HG02763 (cell line): ENCODE results near the gene KCNN1.
"Not testable (repeated sequence)": the region's sequence is repeated elsewhere in the genome, so short reads cannot be mapped to it uniquely, and the experiment has no call there.

Experiments used
- ATAC-seq: cut with Tn5 transposase; IDR thresholded peaks from one replicate; pipeline ENCODE4 v1.9.1; 2021; ENCODE audit warnings: mild to moderate bottlenecking, moderate library complexity; ENCODE audit not compliant: unreplicated experiment

Gene KCNN1

DNA sequence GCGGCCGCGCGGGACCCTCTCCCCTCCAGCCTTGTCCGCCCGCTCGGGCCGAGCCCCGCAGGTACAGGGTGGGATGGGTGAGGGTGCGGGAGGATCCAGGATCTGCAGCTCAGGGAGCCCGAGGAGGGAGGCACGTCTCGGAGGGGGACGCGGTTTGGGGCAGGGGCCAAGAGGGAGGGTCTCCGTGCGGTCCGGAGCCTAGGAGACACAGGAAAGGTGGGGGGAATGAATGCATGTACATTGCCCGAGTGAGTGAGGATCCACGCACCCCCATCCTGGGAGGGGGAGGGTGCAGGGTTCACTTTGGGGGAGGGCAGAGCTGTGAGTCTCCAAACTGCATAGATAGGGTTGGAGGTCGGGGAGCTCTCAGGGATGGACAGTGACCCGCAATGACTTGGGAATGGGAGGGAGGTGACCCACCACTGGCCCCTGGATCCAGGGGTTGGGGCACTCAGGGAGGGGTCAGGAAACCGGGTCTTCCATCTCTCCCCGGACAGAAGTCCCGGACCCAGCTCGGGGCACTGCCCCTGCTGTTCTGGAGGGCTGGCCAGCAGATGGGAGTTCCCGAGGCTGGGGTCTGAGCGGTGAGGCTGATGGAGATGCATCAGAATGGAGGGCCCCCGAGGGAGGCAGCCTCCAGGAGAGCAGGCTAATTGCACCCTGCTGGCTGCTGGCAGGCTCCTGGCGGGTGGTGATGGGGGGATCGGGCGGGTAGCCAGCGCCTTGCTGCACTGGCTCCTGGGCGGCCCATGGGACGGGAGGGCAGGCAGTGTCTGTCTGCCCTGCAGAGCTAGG lies 547 bp downstream of the KCNN1 start:
- no peak for ATAC-seq

DNA sequence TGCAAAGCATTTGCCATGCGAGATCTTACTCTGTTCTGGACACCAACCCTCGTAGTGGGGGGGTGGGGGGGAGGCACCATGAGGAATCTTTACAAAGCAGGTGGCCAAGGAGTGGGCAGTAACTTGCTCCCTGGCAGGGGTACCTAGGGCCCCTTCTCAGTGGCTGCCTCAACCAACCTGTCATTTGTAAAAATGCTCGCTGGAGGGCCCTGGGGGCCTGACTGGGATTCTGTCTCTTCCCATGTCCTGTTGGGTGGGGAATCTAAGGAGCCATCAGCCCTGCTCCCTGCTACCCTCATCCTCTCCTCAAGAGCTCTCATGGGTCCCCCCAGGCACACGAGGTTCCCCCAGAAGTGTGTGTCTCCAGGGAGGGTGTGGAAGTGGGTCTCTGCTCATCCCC lies 1.5 kb downstream of the KCNN1 start:
- ATAC-seq: no peak

DNA sequence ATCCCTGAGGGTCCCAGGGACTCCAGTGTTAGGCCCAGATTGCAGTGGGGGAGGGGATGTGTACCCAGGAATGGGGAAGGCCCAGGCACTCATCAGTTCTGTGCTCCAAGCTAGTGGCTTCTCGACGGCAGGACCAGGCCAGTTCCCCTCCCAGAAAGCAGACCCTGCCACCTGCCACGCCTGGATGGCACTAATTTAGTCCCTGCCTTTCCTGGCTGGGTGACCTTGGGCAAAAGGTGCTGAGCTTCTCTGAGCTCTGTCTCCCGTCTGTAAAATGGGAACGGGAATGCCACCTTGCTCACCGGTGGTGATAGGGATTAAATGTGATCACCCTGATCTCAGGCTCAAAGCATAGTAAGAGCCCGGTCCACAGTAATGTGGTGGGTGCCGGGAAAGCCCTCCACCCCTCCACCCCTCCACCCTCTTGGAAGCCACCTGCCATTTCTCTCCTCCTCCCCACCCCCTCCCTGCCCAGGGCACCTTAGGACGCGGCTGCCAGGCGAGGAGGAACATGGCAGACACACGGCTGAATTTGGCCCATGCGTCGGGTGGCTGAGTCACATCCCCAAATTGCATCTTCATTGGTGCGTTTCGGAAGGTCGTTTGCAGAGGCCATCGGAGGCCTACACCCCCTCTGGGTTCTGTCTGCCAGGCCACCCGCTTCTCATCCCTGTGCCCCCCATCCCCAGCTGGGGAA lies 2.3 kb downstream of the KCNN1 start:
- ATAC-seq: no peak

DNA sequence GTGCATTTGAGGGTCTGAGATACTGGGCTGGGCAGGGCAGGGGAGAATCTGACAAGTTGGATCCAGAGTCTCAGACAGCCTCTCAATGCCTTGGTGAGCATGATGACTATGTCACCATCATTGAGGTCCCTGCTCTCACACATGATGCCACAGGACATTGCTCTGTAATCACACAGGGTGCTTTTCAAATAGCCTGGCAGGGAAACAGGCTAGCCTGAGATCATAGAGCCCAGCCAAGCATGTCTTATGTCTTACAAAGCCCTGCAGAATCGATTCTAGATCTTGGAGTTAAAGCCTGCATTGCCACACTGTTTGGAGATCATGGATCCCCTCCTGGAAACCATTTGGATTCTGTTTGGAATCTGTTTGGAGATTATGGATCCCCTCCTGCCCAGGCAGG lies 5.3 kb downstream of the KCNN1 start:
- no peak for ATAC-seq

DNA sequence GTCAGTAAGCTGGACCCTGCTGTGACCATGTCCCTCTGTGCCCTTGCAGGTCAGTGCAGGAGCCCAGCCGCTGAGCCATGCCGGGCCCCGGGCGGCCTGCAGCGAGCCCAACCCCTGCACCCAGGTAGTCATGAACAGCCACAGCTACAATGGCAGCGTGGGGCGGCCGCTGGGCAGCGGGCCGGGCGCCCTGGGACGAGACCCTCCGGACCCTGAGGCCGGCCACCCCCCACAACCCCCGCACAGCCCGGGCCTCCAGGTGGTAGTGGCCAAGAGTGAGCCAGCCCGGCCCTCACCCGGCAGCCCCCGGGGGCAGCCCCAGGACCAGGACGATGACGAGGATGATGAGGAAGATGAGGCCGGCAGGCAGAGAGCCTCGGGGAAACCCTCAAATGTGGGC lies 6.9 kb downstream of the KCNN1 start:
- ATAC-seq: no peak

DNA sequence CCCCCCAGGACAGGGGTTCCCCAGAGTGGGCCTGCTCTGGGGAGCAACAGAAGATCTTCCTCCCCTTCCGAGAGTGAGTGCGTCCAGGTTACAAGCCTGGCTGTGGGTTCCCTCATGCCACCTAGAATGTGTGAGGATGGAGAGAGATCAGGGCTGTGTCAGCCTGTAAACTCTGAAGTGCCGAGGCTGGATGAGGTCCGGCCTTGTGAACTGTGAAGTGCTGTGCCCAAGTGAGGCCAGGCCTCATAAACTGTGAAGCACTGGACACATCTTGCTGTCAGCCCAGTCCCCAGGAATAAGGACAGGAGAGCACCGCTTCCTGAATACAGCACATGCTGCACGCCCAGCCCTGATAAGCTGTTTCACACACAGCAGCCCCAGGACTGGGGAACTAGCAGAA lies 7.6 kb downstream of the KCNN1 start:
- ATAC-seq: no peak

DNA sequence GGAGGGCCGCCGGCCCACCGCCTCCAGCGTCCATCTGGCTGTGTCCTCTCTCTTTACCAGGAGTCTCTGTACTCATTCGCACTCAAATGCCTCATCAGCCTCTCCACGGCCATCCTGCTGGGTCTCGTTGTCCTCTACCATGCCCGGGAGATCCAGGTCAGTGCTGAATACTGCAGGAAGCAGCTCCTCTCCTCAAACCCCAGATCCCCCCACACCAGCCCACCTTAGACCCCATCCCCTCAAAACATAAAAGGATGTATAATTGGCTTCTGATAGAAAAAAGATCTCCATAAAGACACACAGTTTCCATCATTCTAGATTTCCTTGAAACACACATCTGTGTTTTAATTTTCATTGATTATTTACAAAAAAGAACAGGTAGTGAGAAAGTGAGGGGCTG lies 8.1 kb downstream of the KCNN1 start:
- ATAC-seq: no peak

DNA sequence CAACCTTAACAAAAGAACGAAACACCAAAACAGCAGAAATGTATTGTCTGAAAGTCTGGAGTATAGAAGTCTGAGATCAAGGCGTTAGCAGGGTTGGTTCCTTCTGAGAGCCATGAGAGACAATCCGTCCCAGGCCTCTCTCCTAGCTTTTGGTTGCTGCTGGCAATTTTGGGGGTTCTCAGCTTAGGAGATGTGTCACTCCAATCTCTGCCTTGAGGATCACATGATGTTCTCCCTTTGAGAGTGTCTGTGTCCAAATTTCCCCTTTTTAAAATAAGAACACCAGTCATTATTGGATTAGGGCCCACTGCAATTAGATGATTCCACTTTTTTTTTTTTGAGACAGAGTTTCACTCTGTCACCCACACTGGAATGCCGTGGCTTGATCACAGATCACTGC lies 10.1 kb downstream of the KCNN1 start:
- no peak for ATAC-seq

DNA sequence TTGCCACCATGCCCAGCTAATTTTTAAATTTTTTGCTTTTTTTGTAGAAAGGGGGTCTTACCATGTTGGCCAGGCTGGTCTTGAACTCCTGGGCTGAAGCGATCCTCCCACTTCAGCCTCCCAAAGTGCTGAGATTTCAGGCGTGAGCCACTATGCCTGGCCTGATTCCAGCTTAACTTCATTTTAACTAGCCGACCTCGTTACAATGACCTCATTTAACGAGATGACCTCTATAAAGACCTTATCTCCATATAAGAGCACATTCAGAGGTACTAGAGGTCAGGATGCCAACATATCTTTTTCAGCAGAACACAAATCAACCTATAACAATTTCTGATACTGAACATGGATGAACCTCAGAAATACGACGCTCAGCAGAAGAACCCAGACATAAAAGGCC lies 10.6 kb downstream of the KCNN1 start:
- ATAC-seq: no peak

DNA sequence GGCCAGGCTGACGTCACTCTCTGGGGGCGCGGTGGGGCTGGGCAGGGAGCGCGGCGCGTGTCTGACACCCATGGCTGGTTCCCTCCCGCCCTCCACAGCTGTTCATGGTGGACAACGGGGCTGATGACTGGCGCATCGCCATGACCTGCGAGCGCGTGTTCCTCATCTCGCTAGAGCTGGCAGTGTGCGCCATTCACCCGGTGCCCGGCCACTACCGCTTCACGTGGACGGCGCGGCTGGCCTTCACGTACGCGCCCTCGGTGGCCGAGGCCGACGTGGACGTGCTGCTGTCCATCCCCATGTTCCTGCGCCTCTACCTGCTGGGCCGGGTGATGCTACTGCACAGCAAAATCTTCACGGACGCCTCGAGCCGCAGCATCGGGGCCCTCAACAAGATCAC lies 14.7 kb downstream of the KCNN1 start:
- no peak for ATAC-seq

DNA sequence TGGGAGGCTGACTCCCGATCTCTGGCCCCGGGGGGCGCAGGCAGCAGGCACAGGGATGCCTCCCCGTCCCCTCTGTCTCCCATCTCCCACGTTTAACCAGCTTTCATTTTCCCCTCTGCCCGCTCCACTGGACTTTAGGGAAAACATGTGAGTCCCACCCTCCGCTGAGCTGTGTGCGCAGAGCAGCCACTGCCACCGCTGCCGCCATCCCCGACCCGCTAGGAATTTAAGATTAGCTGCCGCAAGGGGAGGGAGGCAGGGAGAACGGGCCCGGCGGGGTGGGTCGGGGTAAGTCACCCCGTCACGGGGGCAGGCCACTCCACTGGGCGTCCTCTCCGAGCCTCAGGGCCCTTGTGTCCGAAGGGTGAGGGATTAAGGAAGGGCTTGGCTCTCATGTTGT lies 15.5 kb downstream of the KCNN1 start:
- no peak for ATAC-seq

DNA sequence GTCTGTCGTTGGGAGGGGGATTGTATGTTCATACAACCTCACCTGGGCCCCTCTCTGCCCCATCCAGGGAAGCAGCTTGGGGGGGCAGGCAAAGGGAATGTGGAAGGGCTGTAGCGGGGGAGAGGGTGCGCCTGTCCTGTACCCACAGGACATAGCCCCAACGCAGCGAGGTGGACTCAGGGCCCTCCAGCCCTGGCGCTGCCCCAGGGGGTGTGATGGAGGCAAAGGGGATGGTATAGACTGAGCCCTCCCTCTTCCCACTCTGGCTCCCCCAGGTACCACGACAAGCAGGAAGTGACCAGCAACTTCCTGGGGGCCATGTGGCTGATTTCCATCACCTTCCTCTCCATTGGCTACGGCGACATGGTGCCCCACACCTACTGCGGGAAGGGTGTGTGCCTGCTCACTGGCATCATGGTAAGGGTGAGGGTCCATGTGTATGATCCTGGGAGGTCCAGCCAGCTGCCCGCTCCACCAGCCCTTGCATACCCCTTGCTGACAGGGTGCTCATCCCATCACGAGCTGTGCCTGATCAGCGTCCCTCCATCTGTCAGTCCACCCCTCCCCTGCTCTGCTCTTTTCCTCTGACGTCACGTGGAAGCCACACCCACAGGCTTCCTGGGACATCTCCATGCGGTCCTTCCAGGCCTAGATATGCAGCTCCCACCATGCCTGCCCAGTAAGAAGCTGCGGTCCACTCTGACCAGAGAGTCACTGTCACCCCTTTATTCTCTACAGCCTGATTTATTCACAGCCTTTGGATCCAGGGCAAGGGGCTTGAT lies 18.3 kb downstream of the KCNN1 start:
- ATAC-seq: no peak

DNA sequence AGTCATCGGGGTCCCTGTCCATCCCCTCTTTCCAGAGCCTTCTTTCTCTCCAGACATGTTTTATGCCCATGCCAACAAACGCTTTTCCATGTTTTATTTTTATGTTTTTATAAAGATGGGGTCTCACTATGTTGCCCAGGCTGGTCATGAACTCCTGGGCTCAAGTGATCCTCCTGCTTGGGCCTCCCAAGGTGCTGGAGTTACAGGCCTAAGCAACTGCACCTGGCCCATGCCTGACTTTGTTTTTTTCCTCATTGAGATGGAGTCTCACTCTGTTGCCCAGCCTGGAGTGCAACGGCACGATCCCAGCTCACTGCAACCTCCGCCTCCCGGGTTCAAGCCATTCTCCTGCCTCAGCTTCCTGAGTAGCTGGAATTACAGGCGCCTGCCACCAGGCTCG lies 19.7 kb downstream of the KCNN1 start:
- ATAC-seq: not testable (repeated sequence)

DNA sequence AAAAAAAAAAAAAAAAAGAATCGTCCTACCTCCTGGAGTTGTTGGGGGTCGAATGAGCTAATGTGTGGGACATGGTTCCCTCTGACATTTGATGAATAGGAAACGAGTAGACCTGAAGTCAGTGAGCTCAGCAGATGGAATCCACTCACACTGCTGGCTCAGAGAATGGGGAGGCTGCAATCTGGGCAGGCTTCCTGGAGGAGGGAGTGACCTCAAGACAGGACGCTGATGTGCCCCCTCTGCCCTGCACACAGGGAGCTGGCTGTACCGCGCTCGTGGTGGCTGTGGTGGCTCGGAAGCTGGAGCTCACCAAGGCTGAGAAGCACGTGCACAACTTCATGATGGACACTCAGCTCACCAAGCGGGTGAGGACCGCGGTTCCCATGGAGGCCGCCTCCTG lies 21.3 kb downstream of the KCNN1 start:
- ATAC-seq: no peak

DNA sequence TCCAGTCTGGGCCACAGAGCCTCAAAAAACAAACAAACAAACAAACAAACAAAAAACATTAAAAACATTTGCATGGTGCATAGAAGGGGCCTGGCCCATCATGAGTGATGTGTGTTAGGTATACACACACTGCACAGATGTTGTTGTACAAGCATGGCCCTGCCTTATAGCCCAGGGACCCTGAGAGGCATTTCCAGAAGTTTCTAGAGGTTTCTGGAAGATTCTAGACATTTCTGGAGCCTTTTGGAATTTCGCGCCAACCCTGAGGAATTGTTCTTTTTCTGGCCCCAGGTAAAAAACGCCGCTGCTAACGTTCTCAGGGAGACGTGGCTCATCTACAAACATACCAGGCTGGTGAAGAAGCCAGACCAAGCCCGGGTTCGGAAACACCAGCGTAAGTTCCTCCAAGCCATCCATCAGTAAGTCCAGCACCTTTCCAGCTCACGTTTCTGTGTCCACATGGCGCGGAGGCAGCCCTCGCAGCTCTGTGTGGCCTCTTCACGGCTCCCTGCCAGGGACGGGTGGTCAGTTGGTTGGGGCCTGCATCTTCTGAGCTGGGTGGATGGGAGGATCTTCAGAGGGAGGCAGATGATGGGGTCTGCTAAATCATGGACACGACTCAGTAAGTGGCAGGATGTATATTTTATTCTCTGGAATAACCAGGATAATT lies 22.7 kb downstream of the KCNN1 start:
- no peak for ATAC-seq

DNA sequence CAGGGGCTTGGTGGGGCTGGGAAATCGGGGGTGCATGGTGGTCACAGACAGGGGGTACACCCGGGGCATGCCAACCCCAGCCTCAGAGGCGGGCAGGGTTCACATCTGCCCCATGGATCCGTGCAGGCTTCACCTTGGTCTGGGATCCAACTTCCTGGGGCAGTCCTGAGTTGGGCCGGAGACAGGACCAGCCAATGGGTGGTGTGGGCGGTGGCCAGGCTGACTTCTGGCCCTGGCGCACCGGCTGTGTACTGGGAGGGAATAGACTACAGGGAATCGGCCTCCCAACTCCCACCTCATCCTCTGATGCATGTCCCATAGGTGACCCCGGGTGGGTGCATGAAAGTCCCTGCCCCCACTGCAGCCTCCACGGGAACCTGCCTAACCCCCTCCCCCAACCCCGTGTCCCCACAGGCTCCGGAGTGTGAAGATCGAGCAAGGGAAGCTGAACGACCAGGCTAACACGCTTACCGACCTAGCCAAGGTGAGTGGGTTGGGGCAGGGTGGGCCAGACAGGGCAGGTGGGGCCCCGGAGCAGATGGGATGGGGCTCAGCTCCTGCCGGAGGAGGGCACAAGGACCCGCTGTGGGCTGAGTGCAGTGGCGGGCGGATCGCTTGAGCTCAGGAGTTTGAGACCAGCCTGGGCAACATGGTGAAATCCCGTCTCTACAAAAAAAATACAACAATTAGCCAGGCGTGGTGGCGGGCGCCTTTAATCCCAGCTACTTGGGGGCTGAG lies 26.3 kb downstream of the KCNN1 start:
- no peak for ATAC-seq

DNA sequence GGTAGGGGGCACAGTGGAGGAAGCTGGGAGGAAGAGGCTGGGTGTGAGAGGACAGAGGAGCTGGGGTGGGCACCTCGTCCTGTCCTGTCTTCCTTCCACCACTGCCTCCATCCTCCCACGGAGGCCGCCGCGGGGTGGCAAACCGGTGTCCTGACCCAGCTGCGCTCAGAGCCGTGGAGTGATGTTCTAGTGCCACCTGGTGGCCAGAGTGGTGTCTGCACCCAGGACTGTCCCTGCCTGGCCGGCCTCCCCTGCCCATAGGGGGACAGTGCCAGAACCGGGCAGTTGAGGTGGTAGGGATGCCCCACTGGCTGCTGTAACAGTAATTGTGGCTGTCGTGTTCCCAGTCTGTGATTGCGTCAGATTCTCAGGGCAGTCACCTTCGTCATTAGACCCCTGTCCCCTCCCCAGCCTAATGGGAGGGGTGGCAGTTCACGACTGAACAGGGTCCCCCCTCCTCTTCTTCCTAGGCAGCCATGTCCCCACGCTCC lies 30.0 kb downstream of the KCNN1 start:
- ATAC-seq: no peak

DNA sequence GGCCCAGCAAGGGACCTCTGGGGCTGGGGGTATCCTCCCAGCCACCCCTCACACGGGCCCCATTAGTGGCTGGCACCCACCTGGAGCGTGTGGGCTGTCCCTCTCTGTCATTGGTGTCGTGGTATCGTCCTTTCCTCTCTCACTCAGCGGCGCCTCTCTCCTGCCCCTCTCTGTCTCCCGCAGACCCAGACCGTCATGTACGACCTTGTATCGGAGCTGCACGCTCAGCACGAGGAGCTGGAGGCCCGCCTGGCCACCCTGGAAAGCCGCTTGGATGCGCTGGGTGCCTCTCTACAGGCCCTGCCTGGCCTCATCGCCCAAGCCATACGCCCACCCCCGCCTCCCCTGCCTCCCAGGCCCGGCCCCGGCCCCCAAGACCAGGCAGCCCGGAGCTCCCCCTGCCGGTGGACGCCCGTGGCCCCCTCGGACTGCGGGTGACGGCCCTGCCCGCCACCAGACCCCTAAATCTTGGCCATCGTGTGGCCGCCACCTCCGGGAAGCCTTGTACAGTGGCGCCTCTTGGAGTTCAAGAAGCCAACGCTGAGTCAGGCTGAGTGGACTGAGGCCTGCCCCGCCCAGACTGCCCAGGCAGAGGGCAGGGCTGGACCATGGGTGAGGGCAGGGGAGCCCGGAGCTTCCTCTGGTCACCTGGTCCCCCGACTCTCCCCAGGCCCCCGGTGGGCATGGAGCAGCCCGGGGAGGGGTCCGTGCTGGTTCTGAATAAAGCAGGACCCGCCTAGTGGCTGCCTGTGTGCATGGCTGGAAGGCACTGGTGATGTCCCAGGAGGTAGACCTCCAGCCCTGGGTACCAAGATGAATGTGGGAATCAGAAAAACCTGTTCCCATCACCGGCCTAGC lies 31.3 kb downstream of the KCNN1 start:
- ATAC-seq: no peak

DNA sequence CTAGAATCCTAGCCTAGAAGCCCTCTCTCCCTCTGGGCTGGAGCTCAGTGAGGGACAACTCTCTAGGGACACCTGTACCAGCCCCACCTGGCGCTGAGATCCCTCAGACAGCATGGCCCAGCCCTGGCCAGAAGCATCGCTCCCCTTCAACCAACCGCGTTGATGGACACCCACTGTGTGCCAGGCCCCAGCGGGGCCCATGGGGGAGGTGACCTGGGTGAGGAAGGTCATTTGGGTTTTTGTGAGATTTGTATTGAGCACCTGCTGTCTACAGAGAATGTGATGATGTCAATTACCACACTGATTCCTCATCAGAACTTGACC lies 31.9 kb downstream of the KCNN1 start:
- no peak for ATAC-seq
